ENCODE measurements around the gene GPR137B.

GRCh38 chr1:236228411-236228810, 86.1 kb downstream of the GPR137B start:
- no peak for TF ChIP-seq POU2F2 (IDR thresholded peaks at IDR 0.05; ENCODE audit: low read depth, low read length)
- TF ChIP-seq POLR2A (IDR thresholded peaks at IDR 0.05; ENCODE audit: low read depth, low read length): no peak
- no peak for TF ChIP-seq POLR2AphosphoS5 (IDR thresholded peaks at IDR 0.05; ENCODE audit: low read depth, low read length)
- TF ChIP-seq SPI1 (IDR thresholded peaks at IDR 0.05; ENCODE audit: low read depth, low read length): no peak
- no peak for TF ChIP-seq TAF1 (IDR thresholded peaks at IDR 0.05; ENCODE audit: low read depth, low read length)
- no peak for TF ChIP-seq PAX5 (IDR thresholded peaks at IDR 0.05; ENCODE audit: insufficient read depth, low read length, severe bottlenecking)

All from GM12891 (cell line).